Type B pancreatic cell (in vitro differentiated cells): ENCODE results near the gene KRT77. TPM values are rescaled to one million over a fixed set of nuclear protein-coding genes. Genes with fewer than 3 reads are reported as not detected.
A peak's percentile ranks its signal among the peaks of the same experiment; 100 is the strongest.

Experiments used
- DNase-seq: peaks from one replicate; pipeline ENCODE4 v3.0.0; 2021; ENCODE audit warnings: mixed read lengths; ENCODE audit not compliant: unreplicated experiment; ENCODE audit errors: extremely low spot score
- H3K27ac Mint-ChIP-seq: 2 replicates; pipeline ENCODE4 v1.8.0; 2021; ENCODE audit warnings: mild to moderate bottlenecking, mixed read lengths
- H3K27me3 Mint-ChIP-seq: 2 replicates; pipeline ENCODE4 v1.8.0; 2021; ENCODE audit warnings: mixed read lengths
- H3K36me3 Mint-ChIP-seq: 2 replicates; pipeline ENCODE4 v1.8.0; 2021; ENCODE audit warnings: mixed read lengths
- H3K4me1 Mint-ChIP-seq: one replicate; pipeline ENCODE4 v1.8.0; 2021; ENCODE audit warnings: mixed read lengths; ENCODE audit not compliant: unreplicated experiment
- H3K4me3 Mint-ChIP-seq: 2 replicates; pipeline ENCODE4 v1.8.0; 2021; ENCODE audit warnings: mild to moderate bottlenecking, mixed read lengths
- H3K9me3 Mint-ChIP-seq: 2 replicates; pipeline ENCODE4 v1.8.0; 2021; ENCODE audit warnings: mixed read lengths
- CTCF ChIP-seq: fragments of 200-600 bp; sonication (generic); conservative IDR thresholded peaks from 2 replicates; pipeline ENCODE4 v1.5.0; 2021; ENCODE audit warnings: antibody characterized with exemption, mild to moderate bottlenecking
- total RNA-seq: library from RNA; stranded (reverse); gene quantifications from 2 replicates; pipeline ENCODE4 v1.2.1, GENCODE V29; 2021; ENCODE audit warnings: low replicate concordance

The KRT77 gene
- total RNA-seq, 1 donor from 2014 or later = 0.27 TPM

- no peak overlapping the region for H3K27ac Mint-ChIP-seq
- peaks cover 4% of the 10 kb centered on the region for H3K4me1 Mint-ChIP-seq
- H3K27me3 Mint-ChIP-seq = peaks cover 45% of the 10 kb centered on the region
- H3K36me3 Mint-ChIP-seq = no peaks in the 10 kb centered on the region
- no peak for TF ChIP-seq CTCF
- no peaks in the 10 kb centered on the region for H3K9me3 Mint-ChIP-seq
- no peak for DNase-seq
- H3K4me3 Mint-ChIP-seq = no peak overlapping the region
Observed at GRCh38 chr12:52658196-52658595, 45.1 kb downstream of the KRT77 start.

- Mint-ChIP-seq H3K27me3 (peaks cover 49% of the 10 kb centered on the region), H3K4me1 (peaks cover 4% of the 10 kb centered on the region), H3K9me3 (no peaks in the 10 kb centered on the region), H3K36me3 (no peaks in the 10 kb centered on the region), H3K4me3 (no peak overlapping the region), H3K27ac (no peak overlapping the region)
- TF ChIP-seq CTCF = no peak
- no peak for DNase-seq
Observed at GRCh38 chr12:52657250-52657902, 45.9 kb downstream of the KRT77 start.

- Mint-ChIP-seq H3K4me3 (no peak overlapping the region), H3K4me1 (peaks cover 4% of the 10 kb centered on the region)
Observed at GRCh38 chr12:52656616-52657015, 46.7 kb downstream of the KRT77 start.

GRCh38 chr12:52655720-52656124 is 47.6 kb downstream of the KRT77 start:
- H3K4me1 Mint-ChIP-seq = peaks cover 4% of the 10 kb centered on the region
- H3K36me3 Mint-ChIP-seq = no peaks in the 10 kb centered on the region
- TF ChIP-seq CTCF = no peak
- no peak for DNase-seq
- no peak overlapping the region for H3K27ac Mint-ChIP-seq
- H3K9me3 Mint-ChIP-seq = no peaks in the 10 kb centered on the region
- H3K4me3 Mint-ChIP-seq = no peak overlapping the region
- peaks cover 49% of the 10 kb centered on the region for H3K27me3 Mint-ChIP-seq

More at GRCh38 chr12:52656616-52657015, 46.7 kb downstream of the KRT77 start:
- Mint-ChIP-seq H3K36me3 (no peaks in the 10 kb centered on the region), H3K9me3 (no peaks in the 10 kb centered on the region), H3K27me3 (peaks cover 49% of the 10 kb centered on the region), H3K27ac (peak overlapping the region; percentile 57)
- DNase-seq = no peak
- TF ChIP-seq CTCF = no peak

DNA sequence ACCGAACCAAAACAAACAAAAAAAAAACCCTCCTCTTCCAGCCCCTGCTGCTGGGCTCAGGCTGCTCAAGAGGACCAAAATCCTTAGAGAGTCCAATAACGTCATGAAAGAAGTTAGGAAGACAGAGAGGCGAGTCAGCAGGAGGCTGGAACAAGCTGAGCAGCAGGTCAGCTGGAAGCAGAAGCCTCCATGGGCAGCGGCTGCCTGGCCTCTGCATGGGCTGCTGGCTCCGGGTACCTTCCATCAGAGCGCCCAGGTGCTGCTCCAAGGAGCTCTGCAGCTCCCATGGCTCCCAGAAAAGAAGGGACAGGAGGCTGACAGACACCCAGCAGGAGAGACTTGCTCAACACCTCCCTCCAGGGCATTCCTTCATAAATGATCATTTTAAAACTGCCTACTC is 48.1 kb downstream of the KRT77 start:
- no peak overlapping the region for H3K4me3 Mint-ChIP-seq
- no peak for TF ChIP-seq CTCF
- DNase-seq = no peak
- H3K27ac Mint-ChIP-seq = no peak overlapping the region
- H3K9me3 Mint-ChIP-seq = no peaks in the 10 kb centered on the region
- H3K27me3 Mint-ChIP-seq = peaks cover 49% of the 10 kb centered on the region
- H3K36me3 Mint-ChIP-seq = no peaks in the 10 kb centered on the region
- H3K4me1 Mint-ChIP-seq = peaks cover 4% of the 10 kb centered on the region
